ENCODE measurements around the gene EMCN. TPM values are rescaled to one million over a fixed set of nuclear protein-coding genes. Genes with fewer than 3 reads are reported as not detected.

EMCN gene
- total and polyA plus RNA-seq, 10 of the 15 experiments (the other 5 are each of a cell fraction or from before 2014, with no cell fraction given): not detected

- H3K9me3 ChIP-seq (replicated peaks; ENCODE audit: control insufficient read depth, insufficient read depth, low read length): no peaks in the 10 kb centered on the region
- H3K9ac ChIP-seq (ENCODE audit: control insufficient read depth, insufficient read depth, low read length): no peak overlapping the region
- FAIRE-seq (no peak), ATAC-seq (no peak), DNase-seq (ENCODE audit: low read depth, low spot score) (no peak)
- in situ Hi-C loops (cut with MboI): no loop called here
- H4K20me1 ChIP-seq (ENCODE audit: control insufficient read depth, insufficient read depth): no peaks in the 10 kb centered on the region
- ChIA-PET RAD21 (ENCODE audit: unreplicated experiment) (no interaction called here), SMC1A (ENCODE audit: uncharacterized antibody, unreplicated experiment) (no interaction called here), POLR2A (no interaction called here), CTCF (interaction anchor here (1.0 kb wide), 1 partner anchor 13 kb away, joined by 3 read pairs; no protein-coding TSS in a partner anchor)
- no TSS peak for BruUV-seq (replicated peaks)
- H3K27me3 ChIP-seq (replicated peaks in 1 of 2; ENCODE audit: control insufficient read depth in 2 of 2, insufficient read depth in 2 of 2, low read length in 1 of 2): no peaks in the 10 kb centered on the region
- no peak overlapping the region for H3K4me2 ChIP-seq (ENCODE audit: control insufficient read depth, insufficient read depth)
- H3K27ac ChIP-seq (ENCODE audit: control insufficient read depth, insufficient read depth): no peak overlapping the region
- H2AFZ ChIP-seq (ENCODE audit: control insufficient read depth, low read depth, low read length): no peak overlapping the region
- intact Hi-C loops (cut with micrococcal nuclease; ENCODE audit: unreplicated experiment): no loop called here
- no peaks in the 10 kb centered on the region for H3K79me2 ChIP-seq (ENCODE audit: control insufficient read depth, insufficient read depth, low read length)
- TF ChIP-seq HCFC1 (IDR thresholded peaks at IDR 0.05; ENCODE audit: low read length) (no peak), TCF12 (IDR thresholded peaks at IDR 0.05; ENCODE audit: low read depth, low read length) (no peak), TCF3 (IDR thresholded peaks at IDR 0.05; ENCODE audit: borderline replicate concordance, insufficient read depth, low read depth, low read length) (no peak), CHD2 (IDR thresholded peaks at IDR 0.05; ENCODE audit: borderline replicate concordance, low read depth, low read length) (no peak), RB1 (IDR thresholded peaks at IDR 0.05; ENCODE audit: borderline replicate concordance) (no peak), HDGF (IDR thresholded peaks at IDR 0.05) (no peak), ZSCAN29 (IDR thresholded peaks at IDR 0.05) (no peak), E2F8 (IDR thresholded peaks at IDR 0.05; ENCODE audit: low read depth, partially characterized antibody) (no peak), SREBF2 (IDR thresholded peaks at IDR 0.05; ENCODE audit: low read length) (no peak), SUPT20H (IDR thresholded peaks at IDR 0.05; ENCODE audit: borderline replicate concordance, control insufficient read depth, low read depth, low read length) (no peak), SKIL (IDR thresholded peaks at IDR 0.05; ENCODE audit: low read depth, poor library complexity, severe bottlenecking) (no peak), FOXK2 (IDR thresholded peaks at IDR 0.05) (no peak)
- TF ChIP-seq, protein P1, sequence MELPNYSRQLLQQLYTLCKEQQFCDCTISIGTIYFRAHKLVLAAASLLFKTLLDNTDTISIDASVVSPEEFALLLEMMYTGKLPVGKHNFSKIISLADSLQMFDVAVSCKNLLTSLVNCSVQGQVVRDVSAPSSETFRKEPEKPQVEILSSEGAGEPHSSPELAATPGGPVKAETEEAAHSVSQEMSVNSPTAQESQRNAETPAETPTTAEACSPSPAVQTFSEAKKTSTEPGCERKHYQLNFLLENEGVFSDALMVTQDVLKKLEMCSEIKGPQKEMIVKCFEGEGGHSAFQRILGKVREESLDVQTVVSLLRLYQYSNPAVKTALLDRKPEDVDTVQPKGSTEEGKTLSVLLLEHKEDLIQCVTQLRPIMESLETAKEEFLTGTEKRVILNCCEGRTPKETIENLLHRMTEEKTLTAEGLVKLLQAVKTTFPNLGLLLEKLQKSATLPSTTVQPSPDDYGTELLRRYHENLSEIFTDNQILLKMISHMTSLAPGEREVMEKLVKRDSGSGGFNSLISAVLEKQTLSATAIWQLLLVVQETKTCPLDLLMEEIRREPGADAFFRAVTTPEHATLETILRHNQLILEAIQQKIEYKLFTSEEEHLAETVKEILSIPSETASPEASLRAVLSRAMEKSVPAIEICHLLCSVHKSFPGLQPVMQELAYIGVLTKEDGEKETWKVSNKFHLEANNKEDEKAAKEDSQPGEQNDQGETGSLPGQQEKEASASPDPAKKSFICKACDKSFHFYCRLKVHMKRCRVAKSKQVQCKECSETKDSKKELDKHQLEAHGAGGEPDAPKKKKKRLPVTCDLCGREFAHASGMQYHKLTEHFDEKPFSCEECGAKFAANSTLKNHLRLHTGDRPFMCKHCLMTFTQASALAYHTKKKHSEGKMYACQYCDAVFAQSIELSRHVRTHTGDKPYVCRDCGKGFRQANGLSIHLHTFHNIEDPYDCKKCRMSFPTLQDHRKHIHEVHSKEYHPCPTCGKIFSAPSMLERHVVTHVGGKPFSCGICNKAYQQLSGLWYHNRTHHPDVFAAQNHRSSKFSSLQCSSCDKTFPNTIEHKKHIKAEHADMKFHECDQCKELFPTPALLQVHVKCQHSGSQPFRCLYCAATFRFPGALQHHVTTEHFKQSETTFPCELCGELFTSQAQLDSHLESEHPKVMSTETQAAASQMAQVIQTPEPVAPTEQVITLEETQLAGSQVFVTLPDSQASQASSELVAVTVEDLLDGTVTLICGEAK (IDR thresholded peaks at IDR 0.05; ENCODE audit: borderline replicate concordance): no peak
- TF ChIP-seq, protein P2, sequence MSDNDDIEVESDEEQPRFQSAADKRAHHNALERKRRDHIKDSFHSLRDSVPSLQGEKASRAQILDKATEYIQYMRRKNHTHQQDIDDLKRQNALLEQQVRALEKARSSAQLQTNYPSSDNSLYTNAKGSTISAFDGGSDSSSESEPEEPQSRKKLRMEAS (IDR thresholded peaks at IDR 0.05; ENCODE audit: low read depth, low read length): no peak
- no peaks in the 10 kb centered on the region for H3K4me1 ChIP-seq (ENCODE audit: control insufficient read depth, insufficient read depth, low read length)
- no peaks in the 10 kb centered on the region for H3K36me3 ChIP-seq (ENCODE audit: control insufficient read depth in 2 of 2, insufficient read depth in 2 of 2, low read length in 1 of 2)
- WGBS (ENCODE audit: insufficient coverage, insufficient replicate concordance, low lambda C conversion rate, missing lambda C conversion rate): 22% methylated on average over 3 of the region's 3 CpGs
- no peak overlapping the region for H3K4me3 ChIP-seq
Observed at GRCh38 chr4:100508691-100509090, 9.1 kb downstream of the EMCN start.
